Gastrocnemius medialis (tissue), 4 donors: Measurements from ENCODE around the gene SIDT2. TPM values are rescaled to one million over a fixed set of nuclear protein-coding genes. Genes with fewer than 3 reads are reported as not detected.

ENCODE experiments used
- ATAC-seq, 2 donors: fragments of 150-250 bp; one replicate each; pipeline ENCODE4 v1.9.1; 2016
- DNase-seq, 2 donors: peaks; one replicate each; pipeline ENCODE4 v3.0.0-alpha.2; 2019
- H3K27ac ChIP-seq, 4 donors: fragments of 200-600 bp; sonication (generic); 1 replicate in 1 of 4; 2 replicates in 3 of 4; pipeline ENCODE4 v1.5.1; 2016 to 2018; ENCODE audit warnings: mild to moderate bottlenecking in 2 of 4, moderate library complexity in 1 of 4
- H3K27me3 ChIP-seq, 3 donors: fragments of 200-600 bp; sonication (generic) in 2 of 3; 1 replicate in 1 of 3; 2 replicates in 2 of 3; pipeline versions ENCODE4 v1.5.1 to v1.6.0; 2016 to 2019; ENCODE audit warnings: mild to moderate bottlenecking in 1 of 3, moderate library complexity in 1 of 3
- H3K36me3 ChIP-seq, 2 donors: fragments of 200-600 bp; sonication (generic) in 1 of 2; one replicate each; pipeline ENCODE4 v1.5.1; 2017 to 2018
- H3K4me1 ChIP-seq, 2 donors: fragments of 200-600 bp; sonication (generic) in 1 of 2; one replicate each; pipeline ENCODE4 v1.5.1; 2016 to 2017; ENCODE audit warnings: mild to moderate bottlenecking in 2 of 2
- H3K4me3 ChIP-seq, 4 donors: fragments of 200-600 bp; sonication (generic) in 3 of 4; 1 replicate in 1 of 4; 2 replicates in 3 of 4; pipeline ENCODE4 v1.5.1; 2016 to 2019; ENCODE audit warnings: mild to moderate bottlenecking in 2 of 4
- H3K9me3 ChIP-seq, 3 donors: fragments of 200-600 bp; sonication (generic) in 2 of 3; 1 replicate in 1 of 3; 2 replicates in 2 of 3; pipeline ENCODE4 v1.5.1; 2016 to 2019
- POLR2A ChIP-seq, 2 donors: fragments of 450-650 bp; IDR thresholded peaks; one replicate each; pipeline ENCODE4 v1.6.1; 2017; ENCODE audit warnings: antibody characterized with exemption in 2 of 2, mild to moderate bottlenecking in 2 of 2, moderate library complexity in 2 of 2
- in situ Hi-C, 4 donors: fragments of 200-750 bp; cut with MboI; loops; one replicate each; pipeline versions ENCODE4 v1.15.0 to v1.8.0; 2017; ENCODE audit warnings: low sequenced_read_pairs in 4 of 4
- intact Hi-C: fragments of 100-400 bp; cut with DNase I; formaldehyde crosslinking; loops from one replicate; pipeline ENCODE4 v1.15.1; 2023; ENCODE audit warnings: low total_unique reads
- total RNA-seq, 4 donors: library from RNA; depleted of rRNA; stranded (reverse); fragments of >200 nt; gene quantifications; one replicate each; pipeline versions ENCODE4 v1.1.0 to v1.2.3, GENCODE V29; 2016
- TF ChIP-seq, protein P1 (sequence below), 5 experiments: fragments of 450-650 bp in 3 of 5; fragments of 200-600 bp in 2 of 5; sonication (generic) in 2 of 5; IDR thresholded peaks in 4 of 5; conservative IDR thresholded peaks in 1 of 5; 1 replicate in 4 of 5; 2 replicates in 1 of 5; pipeline ENCODE4 v1.5.1; 2016 to 2019; ENCODE audit warnings: antibody characterized with exemption in 5 of 5, mild to moderate bottlenecking in 3 of 5, moderate library complexity in 3 of 5

Gene SIDT2
- total RNA-seq, 4 donors from 2014 or later, result 14.3 to 33.9 (median 17.7) TPM

DNA sequence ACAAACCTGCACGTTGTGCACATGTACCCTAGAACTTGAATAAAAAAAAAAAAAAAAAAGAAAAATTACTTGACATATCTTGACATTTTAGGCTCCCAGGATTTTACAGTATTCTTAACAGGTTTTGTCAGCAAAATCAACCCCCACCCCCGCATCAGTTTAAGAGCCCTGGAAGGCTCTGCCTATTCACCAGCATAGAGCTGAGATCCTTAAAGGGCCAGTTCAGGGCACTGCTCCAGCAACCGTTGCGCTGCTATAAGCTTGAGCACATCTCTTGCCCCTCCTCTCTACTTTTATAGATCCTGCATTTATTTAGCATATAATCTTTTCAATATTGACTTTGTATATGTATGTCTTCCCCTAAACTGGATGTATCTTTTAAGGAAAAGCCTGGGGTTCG is 35.2 kb upstream of the SIDT2 start:
- Histone ChIP-seq H3K9me3 (no peaks in the 10 kb centered on the region), H3K4me1 (peaks cover 30% of the 10 kb centered on the region in 2 donors), H3K27me3 (peaks cover 0 to 4% (median 0%) of the 10 kb centered on the region in 3 donors), H3K36me3 (no peaks in the 10 kb centered on the region), H3K4me3 (peak overlapping the region; percentile 77 to 92 (median 82)), H3K27ac (peak overlapping the region; percentile 84 to 97 (median 92))
- DNase-seq, result peak in 1 of 2 donors; percentile 54
- intact Hi-C loops, result loop anchor here (1.0 kb wide), 1 partner anchor 370 kb away; no protein-coding TSS in a partner anchor
- in situ Hi-C loops, result no loop called here
- TF ChIP-seq, protein P1, sequence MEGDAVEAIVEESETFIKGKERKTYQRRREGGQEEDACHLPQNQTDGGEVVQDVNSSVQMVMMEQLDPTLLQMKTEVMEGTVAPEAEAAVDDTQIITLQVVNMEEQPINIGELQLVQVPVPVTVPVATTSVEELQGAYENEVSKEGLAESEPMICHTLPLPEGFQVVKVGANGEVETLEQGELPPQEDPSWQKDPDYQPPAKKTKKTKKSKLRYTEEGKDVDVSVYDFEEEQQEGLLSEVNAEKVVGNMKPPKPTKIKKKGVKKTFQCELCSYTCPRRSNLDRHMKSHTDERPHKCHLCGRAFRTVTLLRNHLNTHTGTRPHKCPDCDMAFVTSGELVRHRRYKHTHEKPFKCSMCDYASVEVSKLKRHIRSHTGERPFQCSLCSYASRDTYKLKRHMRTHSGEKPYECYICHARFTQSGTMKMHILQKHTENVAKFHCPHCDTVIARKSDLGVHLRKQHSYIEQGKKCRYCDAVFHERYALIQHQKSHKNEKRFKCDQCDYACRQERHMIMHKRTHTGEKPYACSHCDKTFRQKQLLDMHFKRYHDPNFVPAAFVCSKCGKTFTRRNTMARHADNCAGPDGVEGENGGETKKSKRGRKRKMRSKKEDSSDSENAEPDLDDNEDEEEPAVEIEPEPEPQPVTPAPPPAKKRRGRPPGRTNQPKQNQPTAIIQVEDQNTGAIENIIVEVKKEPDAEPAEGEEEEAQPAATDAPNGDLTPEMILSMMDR (IDR thresholded peaks at IDR 0.05 in 4 of 5, conservative IDR thresholded peaks at IDR 0.05 in 1 of 5), result no peak
- no peak for TF ChIP-seq POLR2A (IDR thresholded peaks at IDR 0.05)
- peak; percentile 23 to 46 for ATAC-seq

DNA sequence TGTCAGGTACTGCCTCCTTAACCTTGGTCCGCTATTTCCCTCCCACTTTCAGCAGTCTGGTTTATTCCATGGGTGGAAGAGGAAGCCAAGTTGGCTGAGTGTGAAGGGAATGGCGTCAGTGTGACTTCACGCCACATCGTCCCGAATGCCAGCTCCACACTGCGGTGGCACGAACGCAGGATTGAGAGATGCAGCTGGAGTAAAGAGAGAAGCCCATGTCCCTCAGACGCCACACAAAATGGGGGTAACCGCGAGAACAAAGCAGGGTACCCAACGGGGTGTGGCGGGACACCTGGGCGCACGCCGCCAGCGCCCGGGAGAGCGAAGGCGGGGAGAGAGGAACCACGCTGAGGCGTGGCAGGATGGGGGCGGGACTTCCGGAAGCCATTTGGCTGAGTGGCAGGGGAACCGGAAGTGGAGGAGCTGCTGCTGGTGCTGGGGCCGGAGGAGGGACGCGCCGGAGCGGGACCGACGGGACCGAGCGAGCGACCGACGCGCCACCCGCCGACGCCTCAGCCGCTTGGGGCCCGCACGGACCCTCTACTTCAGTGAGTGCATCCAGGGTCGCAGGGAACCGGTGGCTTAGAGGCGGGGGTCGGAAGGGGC is 34.6 kb upstream of the SIDT2 start, which contains the start of gene PAFAH1B2:
Gene PAFAH1B2 (plus strand): TSS at position 417 of the 606 bp plus-strand sequence. CDS start 8,161 bp downstream, outside the sequence.
- in situ Hi-C loops (no loop called here), intact Hi-C loops (loop anchor here (1.0 to 2.0 kb wide), 5 partner anchors 27 to 371 kb away; partner anchors contain the start of genes PCSK7, RNF214, SIDT2 and SIK3)
- H3K4me3 ChIP-seq, result peak within 1 kb of the TSS; percentile 77 to 92 (median 82)
- H3K4me1 ChIP-seq, result peaks cover 30 to 33% of the 10 kb centered on the region in 2 donors
- peak; percentile 93 to 94 for DNase-seq
- peak within 1 kb of the TSS; percentile 84 to 97 (median 92) for H3K27ac ChIP-seq
- ATAC-seq, result peak; percentile 94 to 96
- H3K9me3 ChIP-seq, result no peaks in the 10 kb centered on the region
- TF ChIP-seq, protein P1 (IDR thresholded peaks at IDR 0.05 in 4 of 5, conservative IDR thresholded peaks at IDR 0.05 in 1 of 5), result no peak
- TF ChIP-seq POLR2A (IDR thresholded peaks at IDR 0.05), result peak; percentile 87
- H3K36me3 ChIP-seq, result no peaks in the 10 kb centered on the region
- peaks cover 0 to 4% (median 0%) of the 10 kb centered on the region in 3 donors for H3K27me3 ChIP-seq

DNA sequence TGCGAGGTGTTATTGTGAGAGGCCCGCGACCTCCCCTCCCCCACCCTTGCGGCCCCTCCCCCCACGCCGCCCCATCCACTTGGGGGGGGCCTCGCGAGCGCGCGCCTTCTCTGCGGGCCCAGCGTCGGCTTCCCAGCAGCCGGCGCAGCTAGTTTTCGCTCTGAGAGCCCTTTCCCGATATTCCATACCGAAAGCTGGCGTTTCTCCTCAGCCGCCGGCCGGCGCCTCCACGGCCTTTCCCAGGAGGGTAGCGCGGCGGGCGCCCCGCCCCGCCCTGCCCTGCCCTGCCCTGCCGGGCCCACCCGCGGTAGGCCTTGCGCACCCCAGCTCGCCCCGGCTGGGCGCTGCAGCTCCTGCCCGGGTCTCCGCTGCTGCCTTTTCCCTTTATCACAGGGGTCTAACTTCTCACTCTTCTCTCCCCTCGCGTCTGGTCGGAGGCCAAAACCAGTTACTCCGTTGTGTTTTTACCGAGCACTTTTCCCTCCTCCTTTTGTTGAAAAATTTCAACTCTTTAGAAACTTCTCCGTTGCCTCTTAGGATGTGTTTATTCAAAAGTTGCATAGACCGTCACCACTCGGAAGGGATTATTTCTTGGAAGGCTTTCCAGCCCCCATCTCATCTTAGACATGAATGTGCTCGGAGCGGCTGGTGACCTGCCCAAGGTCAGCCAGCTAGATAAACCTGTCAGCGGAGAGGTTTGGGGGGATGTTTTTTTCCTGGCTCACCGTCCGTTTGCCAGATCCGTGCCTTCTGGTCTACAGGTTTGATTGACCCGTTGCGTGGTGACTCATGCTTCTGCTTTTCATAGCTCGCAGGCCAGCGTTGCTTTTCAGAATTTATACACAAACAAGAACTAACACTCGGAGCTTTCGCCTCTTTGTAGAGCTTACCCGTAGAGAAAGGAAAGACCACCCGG is 33.8 kb upstream of the SIDT2 start:
- DNase-seq (peak; percentile 53 to 56), ATAC-seq (peak; percentile 79 to 81)
- H3K9me3 ChIP-seq, result no peaks in the 10 kb centered on the region
- no peaks in the 10 kb centered on the region for H3K27me3 ChIP-seq
- no peak for TF ChIP-seq POLR2A (IDR thresholded peaks at IDR 0.05)
- TF ChIP-seq, protein P1 (IDR thresholded peaks at IDR 0.05 in 4 of 5, conservative IDR thresholded peaks at IDR 0.05 in 1 of 5), result no peak
- intact Hi-C loops (loop anchor here (1.0 to 2.0 kb wide), 4 partner anchors 26 to 88 kb away; partner anchors contain the start of genes PCSK7, RNF214, SIDT2 and SIK3), in situ Hi-C loops (no loop called here)
- H3K36me3 ChIP-seq, result no peaks in the 10 kb centered on the region
- H3K4me3 ChIP-seq, result peak overlapping the region; percentile 77 to 92 (median 82)
- peaks cover 30 to 33% of the 10 kb centered on the region in 2 donors for H3K4me1 ChIP-seq
- peak overlapping the region; percentile 84 to 97 (median 92) for H3K27ac ChIP-seq

DNA sequence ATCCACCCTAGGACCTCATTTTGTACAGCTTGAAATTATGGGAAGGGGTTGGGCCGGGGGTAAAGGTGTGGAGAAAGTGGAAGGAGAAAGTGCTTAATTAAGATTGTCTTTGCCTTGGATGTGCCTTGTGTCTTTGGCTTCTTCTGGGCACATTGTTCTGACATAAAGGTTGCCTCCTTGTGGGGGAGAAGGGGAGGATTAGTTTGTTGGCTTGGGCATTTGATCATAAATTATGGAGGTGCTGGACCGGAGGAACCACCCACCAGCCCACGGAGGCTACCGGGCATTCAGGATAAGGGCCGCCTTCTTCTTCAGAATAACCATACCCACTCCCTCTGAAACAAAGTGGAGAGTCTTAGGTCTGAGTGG is 33.2 kb upstream of the SIDT2 start:
- in situ Hi-C loops (no loop called here), intact Hi-C loops (loop anchor here (2.0 kb wide), 1 partner anchor 25 kb away; no protein-coding TSS in a partner anchor)
- H3K27ac ChIP-seq, result peak overlapping the region; percentile 84 to 97 (median 92)
- peaks cover 30 to 38% of the 10 kb centered on the region in 2 donors for H3K4me1 ChIP-seq
- no peak for DNase-seq
- H3K27me3 ChIP-seq, result no peaks in the 10 kb centered on the region
- no peak for ATAC-seq
- H3K9me3 ChIP-seq, result no peaks in the 10 kb centered on the region
- H3K4me3 ChIP-seq, result peak overlapping the region; percentile 77 to 92 (median 82)
- TF ChIP-seq, protein P1 (IDR thresholded peaks at IDR 0.05 in 4 of 5, conservative IDR thresholded peaks at IDR 0.05 in 1 of 5), result no peak
- TF ChIP-seq POLR2A (IDR thresholded peaks at IDR 0.05), result no peak
- no peaks in the 10 kb centered on the region for H3K36me3 ChIP-seq
